Forelimb muscle (tissue), 1 donor: ENCODE results near the gene PGS1. TPM values are rescaled to one million over a fixed set of nuclear protein-coding genes. Genes with fewer than 3 reads are reported as not detected.

Experiments used
- DNase-seq: peaks from one replicate; pipeline ENCODE4 v3.0.0-alpha.2; 2013; ENCODE audit warnings: low read depth
- polyA plus RNA-seq: library from polyadenylated mRNA; unstranded; fragments of 120-200 nt; gene quantifications from one replicate; pipeline ENCODE4 v1.2.1, GENCODE V29; 2013; ENCODE audit not compliant: insufficient read length

PGS1 gene
- polyA plus RNA-seq, 1 donor = 26.3 TPM

GRCh38 chr17:78408476-78409050, 30.1 kb downstream of the PGS1 start:
- no peak for DNase-seq

GRCh38 chr17:78409191-78409928, 30.9 kb downstream of the PGS1 start:
- no peak for DNase-seq

- no peak for DNase-seq
These were observed 32.9 kb downstream of the PGS1 start for GRCh38 chr17:78411241-78411857.

- no peak for DNase-seq
These were observed 34.0 kb downstream of the PGS1 start for GRCh38 chr17:78412403-78412802.

GRCh38 chr17:78414178-78415162, 36.0 kb downstream of the PGS1 start:
- no peak for DNase-seq

GRCh38 chr17:78415821-78416711, 37.6 kb downstream of the PGS1 start:
- no peak for DNase-seq

- peak; percentile 31 for DNase-seq
These were observed 38.5 kb downstream of the PGS1 start for GRCh38 chr17:78416791-78417530.

GRCh38 chr17:78417531-78417909, 39.1 kb downstream of the PGS1 start:
- DNase-seq = no peak

GRCh38 chr17:78418326-78419026, 40.0 kb downstream of the PGS1 start:
- no peak for DNase-seq

GRCh38 chr17:78419970-78420815, 41.7 kb downstream of the PGS1 start:
- DNase-seq = no peak

- no peak for DNase-seq
These were observed 42.7 kb downstream of the PGS1 start for GRCh38 chr17:78421084-78421533.

GRCh38 chr17:78421534-78422266, 43.3 kb downstream of the PGS1 start:
- DNase-seq = peak; percentile 13

- no peak for DNase-seq
These were observed 43.8 kb downstream of the PGS1 start for GRCh38 chr17:78422267-78422605.

- DNase-seq = no peak
These were observed 44.6 kb downstream of the PGS1 start for GRCh38 chr17:78422872-78423588.

GRCh38 chr17:78423961-78424675, 45.7 kb downstream of the PGS1 start:
- no peak for DNase-seq

- no peak for DNase-seq
These were observed 47.0 kb downstream of the PGS1 start for GRCh38 chr17:78425429-78425828.
